ENCODE data around the gene HEMK1. TPM values are rescaled to one million over a fixed set of nuclear protein-coding genes. Genes with fewer than 3 reads are reported as not detected.

HEMK1 gene
- total RNA-seq, 1 donor: 3.0 TPM

- no peaks in the 10 kb centered on the region for H3K27me3 ChIP-seq (ENCODE audit: insufficient read depth, low read length)
- peaks cover 15% of the 10 kb centered on the region for H3K4me1 ChIP-seq (ENCODE audit: insufficient read depth, low read length)
- no peak overlapping the region for H3K4me3 ChIP-seq (ENCODE audit: low read length)
- no peaks in the 10 kb centered on the region for H3K9me3 ChIP-seq (ENCODE audit: low read depth, low read length)
These were observed 11.5 kb downstream of the HEMK1 start for GRCh38 chr3:50580683-50581458.

GRCh38 chr3:50581459-50581842 lies 12.1 kb downstream of the HEMK1 start:
- Histone ChIP-seq H3K4me1 (ENCODE audit: insufficient read depth, low read length) (peaks cover 10% of the 10 kb centered on the region), H3K4me3 (ENCODE audit: low read length) (no peak overlapping the region), H3K9me3 (ENCODE audit: low read depth, low read length) (no peaks in the 10 kb centered on the region), H3K27me3 (ENCODE audit: insufficient read depth, low read length) (no peaks in the 10 kb centered on the region)

- peaks cover 10% of the 10 kb centered on the region for H3K4me1 ChIP-seq (ENCODE audit: insufficient read depth, low read length)
These were observed 12.8 kb downstream of the HEMK1 start for GRCh38 chr3:50582083-50582482.

GRCh38 chr3:50583897-50584296 lies 14.6 kb downstream of the HEMK1 start:
- H3K4me1 ChIP-seq (ENCODE audit: insufficient read depth, low read length): peaks cover 22% of the 10 kb centered on the region
- H3K27me3 ChIP-seq (ENCODE audit: insufficient read depth, low read length): no peaks in the 10 kb centered on the region
- H3K4me3 ChIP-seq (ENCODE audit: low read length): no peak overlapping the region
- H3K9me3 ChIP-seq (ENCODE audit: low read depth, low read length): no peaks in the 10 kb centered on the region

More at GRCh38 chr3:50582083-50582482, 12.8 kb downstream of the HEMK1 start:
- no peaks in the 10 kb centered on the region for H3K9me3 ChIP-seq (ENCODE audit: low read depth, low read length)
- H3K4me3 ChIP-seq (ENCODE audit: low read length): no peak overlapping the region
- H3K27me3 ChIP-seq (ENCODE audit: insufficient read depth, low read length): no peaks in the 10 kb centered on the region

- H3K9me3 ChIP-seq (ENCODE audit: low read depth, low read length): no peaks in the 10 kb centered on the region
- peaks cover 27% of the 10 kb centered on the region for H3K4me1 ChIP-seq (ENCODE audit: insufficient read depth, low read length)
- no peak overlapping the region for H3K4me3 ChIP-seq (ENCODE audit: low read length)
- no peaks in the 10 kb centered on the region for H3K27me3 ChIP-seq (ENCODE audit: insufficient read depth, low read length)
These were observed 15.1 kb downstream of the HEMK1 start for GRCh38 chr3:50584391-50584790.

- H3K27me3 ChIP-seq (ENCODE audit: insufficient read depth, low read length): no peaks in the 10 kb centered on the region
- peaks cover 44% of the 10 kb centered on the region for H3K4me1 ChIP-seq (ENCODE audit: insufficient read depth, low read length)
- no peaks in the 10 kb centered on the region for H3K9me3 ChIP-seq (ENCODE audit: low read depth, low read length)
- H3K4me3 ChIP-seq (ENCODE audit: low read length): no peak overlapping the region
These were observed 16.8 kb downstream of the HEMK1 start for GRCh38 chr3:50585919-50586762.

- no peak overlapping the region for H3K4me3 ChIP-seq (ENCODE audit: low read length)
- no peaks in the 10 kb centered on the region for H3K27me3 ChIP-seq (ENCODE audit: insufficient read depth, low read length)
- H3K9me3 ChIP-seq (ENCODE audit: low read depth, low read length): no peaks in the 10 kb centered on the region
- H3K4me1 ChIP-seq (ENCODE audit: insufficient read depth, low read length): peaks cover 50% of the 10 kb centered on the region
These were observed 17.4 kb downstream of the HEMK1 start for GRCh38 chr3:50586763-50587070.

- no peak overlapping the region for H3K4me3 ChIP-seq (ENCODE audit: low read length)
- no peaks in the 10 kb centered on the region for H3K9me3 ChIP-seq (ENCODE audit: low read depth, low read length)
- no peaks in the 10 kb centered on the region for H3K27me3 ChIP-seq (ENCODE audit: insufficient read depth, low read length)
- H3K4me1 ChIP-seq (ENCODE audit: insufficient read depth, low read length): peaks cover 56% of the 10 kb centered on the region
These were observed 18.1 kb downstream of the HEMK1 start for GRCh38 chr3:50587373-50587772.

GRCh38 chr3:50587806-50588758 lies 18.8 kb downstream of the HEMK1 start:
- Histone ChIP-seq H3K4me1 (ENCODE audit: insufficient read depth, low read length) (peaks cover 63% of the 10 kb centered on the region), H3K27me3 (ENCODE audit: insufficient read depth, low read length) (no peaks in the 10 kb centered on the region), H3K4me3 (ENCODE audit: low read length) (no peak overlapping the region), H3K9me3 (ENCODE audit: low read depth, low read length) (no peaks in the 10 kb centered on the region)

GRCh38 chr3:50588759-50589433 lies 19.6 kb downstream of the HEMK1 start:
- Histone ChIP-seq H3K4me1 (ENCODE audit: insufficient read depth, low read length) (peaks cover 69% of the 10 kb centered on the region), H3K27me3 (ENCODE audit: insufficient read depth, low read length) (no peaks in the 10 kb centered on the region), H3K4me3 (ENCODE audit: low read length) (no peak overlapping the region), H3K9me3 (ENCODE audit: low read depth, low read length) (no peaks in the 10 kb centered on the region)

- Histone ChIP-seq H3K9me3 (ENCODE audit: low read depth, low read length) (no peaks in the 10 kb centered on the region), H3K27me3 (ENCODE audit: insufficient read depth, low read length) (no peaks in the 10 kb centered on the region), H3K4me3 (ENCODE audit: low read length) (no peak overlapping the region), H3K4me1 (ENCODE audit: insufficient read depth, low read length) (peaks cover 77% of the 10 kb centered on the region)
These were observed 21.9 kb downstream of the HEMK1 start for GRCh38 chr3:50591196-50591741.

- peaks cover 79% of the 10 kb centered on the region for H3K4me1 ChIP-seq (ENCODE audit: insufficient read depth, low read length)
- no peaks in the 10 kb centered on the region for H3K9me3 ChIP-seq (ENCODE audit: low read depth, low read length)
- no peak overlapping the region for H3K4me3 ChIP-seq (ENCODE audit: low read length)
These were observed 23.2 kb downstream of the HEMK1 start for GRCh38 chr3:50592568-50592967.

GRCh38 chr3:50594253-50594785 lies 25.0 kb downstream of the HEMK1 start:
- peaks cover 68% of the 10 kb centered on the region for H3K4me1 ChIP-seq (ENCODE audit: insufficient read depth, low read length)

More at GRCh38 chr3:50592568-50592967, 23.2 kb downstream of the HEMK1 start:
- H3K27me3 ChIP-seq (ENCODE audit: insufficient read depth, low read length): no peaks in the 10 kb centered on the region

More at GRCh38 chr3:50594253-50594785, 25.0 kb downstream of the HEMK1 start:
- H3K9me3 ChIP-seq (ENCODE audit: low read depth, low read length): no peaks in the 10 kb centered on the region
- no peaks in the 10 kb centered on the region for H3K27me3 ChIP-seq (ENCODE audit: insufficient read depth, low read length)
- H3K4me3 ChIP-seq (ENCODE audit: low read length): no peak overlapping the region

All from mononuclear cell (primary cell).